GM19455 (cell line): ENCODE data around the gene GGA3.
"Not testable (repeated sequence)": the region's sequence is repeated elsewhere in the genome, so short reads cannot be mapped to it uniquely, and the experiment has no call there.

ENCODE experiments used
- ATAC-seq: cut with Tn5 transposase; IDR thresholded peaks from one replicate; pipeline ENCODE4 v1.9.1; 2021; ENCODE audit not compliant: unreplicated experiment

Gene GGA3

GRCh38 chr17:75272848-75273184 is 11.4 kb upstream of the GGA3 start:
- no peak for ATAC-seq

GRCh38 chr17:75271955-75272847 is 10.8 kb upstream of the GGA3 start:
- no peak for ATAC-seq

GRCh38 chr17:75271233-75271954 is 10.0 kb upstream of the GGA3 start:
- ATAC-seq: peak; percentile 71

- ATAC-seq: no peak
These were observed 9.5 kb upstream of the GGA3 start, which contains the start of gene MIF4GD for GRCh38 chr17:75270966-75271232. Gene MIF4GD (minus strand): TSS chr17:75271231. CDS start chr17:75270195, 1,036 bp downstream.

- peak; percentile 38 for ATAC-seq
These were observed 9.0 kb upstream of the GGA3 start for GRCh38 chr17:75270218-75270965.

GRCh38 chr17:75269844-75270217 is 8.4 kb upstream of the GGA3 start:
- no peak for ATAC-seq

GRCh38 chr17:75267411-75268232 is 6.2 kb upstream of the GGA3 start:
- ATAC-seq: no peak

- ATAC-seq: no peak
These were observed 5.7 kb upstream of the GGA3 start for GRCh38 chr17:75267153-75267410.

- ATAC-seq: no peak
These were observed 5.1 kb upstream of the GGA3 start for GRCh38 chr17:75266316-75267152.

- no peak for ATAC-seq
These were observed 4.4 kb upstream of the GGA3 start for GRCh38 chr17:75265614-75266315.

GRCh38 chr17:75263055-75263454 is 1.6 kb upstream of the GGA3 start:
- no peak for ATAC-seq

- ATAC-seq: peak; percentile 21
These were observed 753 bp upstream of the GGA3 start for GRCh38 chr17:75262112-75262606.

GRCh38 chr17:75260641-75261335 is 618 bp downstream of the GGA3 start:
- ATAC-seq: peak; percentile 33

GRCh38 chr17:75257228-75257627 is 4.2 kb downstream of the GGA3 start:
- ATAC-seq: not testable (repeated sequence)

GRCh38 chr17:75255954-75256698 is 5.3 kb downstream of the GGA3 start:
- ATAC-seq: not testable (repeated sequence)

GRCh38 chr17:75252039-75252816 is 9.2 kb downstream of the GGA3 start:
- ATAC-seq: no peak

- ATAC-seq: peak; percentile 82
These were observed 11.4 kb downstream of the GGA3 start for GRCh38 chr17:75250009-75250471.
